Kidney (tissue), 14 donors: ENCODE measurements around the gene MYLK. TPM values are rescaled to one million over a fixed set of nuclear protein-coding genes. Genes with fewer than 3 reads are reported as not detected.
"Not testable (repeated sequence)": the region's sequence is repeated elsewhere in the genome, so short reads cannot be mapped to it uniquely, and the experiment has no call there.

Experiments
- DNase-seq, 5 donors: peaks; one replicate each; pipeline ENCODE4 v3.0.0-alpha.2; 2013 to 2020
- FAIRE-seq: peaks from 2 replicates; lab custom pipeline; 2012; peaks lifted over from hg19 to GRCh38; lab: Jason Lieb, UNC
- H3K27ac ChIP-seq, 2 donors: one replicate each; pipeline ENCODE4 v1.7.0; 2013; ENCODE audit warnings: low read depth in 2 of 2, low read length in 2 of 2, inconsistent platforms in 1 of 2
- H3K27me3 ChIP-seq: one replicate; pipeline ENCODE4 v1.7.1; 2013; ENCODE audit warnings: low read length, inconsistent platforms; ENCODE audit not compliant: control insufficient read depth, insufficient read depth
- H3K36me3 ChIP-seq, 3 donors: one replicate each; pipeline versions ENCODE4 v1.7.0 to v1.7.1; 2013; ENCODE audit warnings: low read length in 3 of 3, control low read depth in 1 of 3, inconsistent platforms in 1 of 3; ENCODE audit not compliant: insufficient read depth in 3 of 3, control insufficient read depth in 2 of 3
- H3K4me1 ChIP-seq, 3 donors: one replicate each; pipeline versions ENCODE4 v1.7.0 to v1.7.1; 2013; ENCODE audit warnings: low read length in 3 of 3, inconsistent platforms in 1 of 3, low read depth in 1 of 3; ENCODE audit not compliant: control insufficient read depth in 2 of 3, insufficient read depth in 2 of 3
- H3K4me3 ChIP-seq, 3 donors: one replicate each; pipeline versions ENCODE4 v1.7.0 to v1.8.1; 2013; ENCODE audit warnings: low read length in 3 of 3, control low read depth in 1 of 3, inconsistent platforms in 1 of 3
- H3K9ac ChIP-seq, 3 donors: one replicate each; pipeline versions ENCODE4 v1.7.0 to v1.7.1; 2013; ENCODE audit warnings: low read length in 3 of 3, control low read depth in 1 of 3, inconsistent platforms in 1 of 3
- H3K9me3 ChIP-seq, 3 donors: one replicate each; pipeline versions ENCODE4 v1.7.0 to v1.7.1; 2013; ENCODE audit warnings: low read length in 3 of 3, control low read depth in 1 of 3, inconsistent platforms in 1 of 3; ENCODE audit not compliant: control insufficient read depth in 2 of 3, insufficient read depth in 1 of 3
- intact Hi-C: fragments of 100-400 bp; cut with DNase I; formaldehyde crosslinking; loops from one replicate; pipeline ENCODE4 v1.11.1; 2022
- polyA plus RNA-seq: library from polyadenylated mRNA; stranded (reverse); fragments of 350-450 nt; fragmentation: Illumina TruSeq; extraction: RNeasy Lipid Tissue Mini Kit (QIAGEN cat#74804); gene quantifications from one replicate; pipeline ENCODE4 v1.2.3, GENCODE V29; 2014; ENCODE audit warnings: low read depth, low replicate concordance; ENCODE audit not compliant: insufficient read depth
- total RNA-seq: library from RNA; stranded (reverse); fragmentation: NEBNext Ultra II Directional; extraction: Animal tissue kit (Norgen Biotek cat#: 25700); gene quantifications from one replicate; pipeline ENCODE4 v1.2.1, GENCODE V29; 2021
- TF ChIP-seq, protein P1 (sequence below): IDR thresholded peaks from 3 replicates; pipeline ENCODE4 v1.5.1; 2012; ENCODE audit warnings: mild to moderate bottlenecking, moderate library complexity, borderline replicate concordance; ENCODE audit not compliant: insufficient read depth; ENCODE audit errors: extremely low read depth
- donor health status: control.
- donor health status: control.
- donor health status: control.
- donor health status: control.
- donor health status: control.
- donor health status: DM: yes; HTN: yes; CAD: no.
- donor health status: Normal renal cell carcinoma (clear cell type).

MYLK gene
- total and polyA plus RNA-seq, 2 donors from 2014 or later: 25.3 to 164 TPM

DNA sequence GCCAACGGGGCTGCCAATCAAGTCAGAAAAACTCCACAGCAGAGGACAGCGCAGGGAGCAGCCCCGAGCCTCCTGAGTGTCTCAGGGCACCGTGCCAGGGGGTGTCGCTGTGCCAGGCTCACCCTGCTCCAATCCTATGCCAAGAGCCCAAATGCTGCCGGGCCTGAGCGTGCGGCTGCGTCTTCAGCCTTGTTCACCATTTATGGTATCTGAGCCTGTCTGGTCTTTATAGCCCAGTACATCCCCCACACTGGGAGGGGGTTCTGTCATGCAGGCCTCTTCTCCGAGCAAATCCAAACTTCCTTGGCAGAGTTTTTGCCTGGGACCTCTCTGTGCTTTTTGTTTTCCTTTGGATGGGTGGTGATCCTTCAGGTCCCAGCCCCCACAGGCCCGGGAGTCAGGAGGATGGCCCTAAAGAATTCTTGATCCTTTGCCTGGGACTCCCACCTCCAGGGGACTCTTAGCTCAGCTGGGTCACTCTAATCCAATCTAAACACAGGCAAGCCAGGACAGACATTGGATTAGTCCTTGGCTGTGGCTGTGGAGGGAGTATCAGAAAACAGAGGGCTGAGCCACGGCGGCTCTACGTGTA, 164.2 kb downstream of the MYLK start:
- Histone ChIP-seq H3K36me3 (peaks cover 0 to 3% (median 0%) of the 10 kb centered on the region in 3 donors), H3K27ac (peak overlapping the region in 1 of 2 donors; percentile 2), H3K9me3 (no peaks in the 10 kb centered on the region), H3K4me3 (no peak overlapping the region), H3K27me3 (no peaks in the 10 kb centered on the region), H3K4me1 (peaks cover 0 to 12% (median 4%) of the 10 kb centered on the region in 3 donors), H3K9ac (no peak overlapping the region)
- intact Hi-C loops: loop anchor here (5.0 kb wide), 1 partner anchor 68 kb away; no protein-coding TSS in a partner anchor
- FAIRE-seq (no peak), DNase-seq (no peak)
- TF ChIP-seq, protein P1, sequence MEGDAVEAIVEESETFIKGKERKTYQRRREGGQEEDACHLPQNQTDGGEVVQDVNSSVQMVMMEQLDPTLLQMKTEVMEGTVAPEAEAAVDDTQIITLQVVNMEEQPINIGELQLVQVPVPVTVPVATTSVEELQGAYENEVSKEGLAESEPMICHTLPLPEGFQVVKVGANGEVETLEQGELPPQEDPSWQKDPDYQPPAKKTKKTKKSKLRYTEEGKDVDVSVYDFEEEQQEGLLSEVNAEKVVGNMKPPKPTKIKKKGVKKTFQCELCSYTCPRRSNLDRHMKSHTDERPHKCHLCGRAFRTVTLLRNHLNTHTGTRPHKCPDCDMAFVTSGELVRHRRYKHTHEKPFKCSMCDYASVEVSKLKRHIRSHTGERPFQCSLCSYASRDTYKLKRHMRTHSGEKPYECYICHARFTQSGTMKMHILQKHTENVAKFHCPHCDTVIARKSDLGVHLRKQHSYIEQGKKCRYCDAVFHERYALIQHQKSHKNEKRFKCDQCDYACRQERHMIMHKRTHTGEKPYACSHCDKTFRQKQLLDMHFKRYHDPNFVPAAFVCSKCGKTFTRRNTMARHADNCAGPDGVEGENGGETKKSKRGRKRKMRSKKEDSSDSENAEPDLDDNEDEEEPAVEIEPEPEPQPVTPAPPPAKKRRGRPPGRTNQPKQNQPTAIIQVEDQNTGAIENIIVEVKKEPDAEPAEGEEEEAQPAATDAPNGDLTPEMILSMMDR: no peak

DNA sequence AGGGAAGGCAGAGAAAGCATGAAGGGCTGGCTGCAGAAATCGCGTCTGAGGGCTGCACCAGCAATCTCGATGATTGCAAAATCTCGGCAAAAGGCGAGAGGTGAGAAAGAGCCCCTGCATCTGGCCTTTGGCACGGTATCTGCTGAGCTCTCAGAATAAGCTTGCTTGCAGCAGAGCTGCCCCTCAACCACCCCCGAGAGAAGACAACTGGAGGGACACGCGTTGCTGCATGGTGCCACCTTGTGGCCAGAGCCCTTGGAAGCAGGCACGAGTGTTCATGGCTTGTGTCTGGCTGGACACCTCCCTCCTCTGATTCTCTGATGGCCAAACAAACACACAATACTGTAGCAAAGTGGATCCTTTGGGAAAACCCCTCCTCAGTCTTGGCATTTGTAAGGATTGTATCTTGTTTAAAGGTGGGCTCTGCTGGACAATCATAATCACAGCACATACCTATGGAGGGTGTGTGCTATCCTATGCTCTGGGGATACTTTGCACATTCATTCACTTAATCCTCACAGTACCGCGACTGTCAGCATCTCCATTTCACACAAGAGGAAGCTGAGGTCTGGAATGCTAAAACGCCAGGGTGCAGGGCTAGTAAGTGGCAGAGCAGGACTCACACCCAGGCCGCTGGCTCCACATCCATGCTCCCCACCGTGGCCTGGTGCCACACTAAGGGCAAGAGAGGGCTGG, 164.9 kb downstream of the MYLK start:
- intact Hi-C loops, H3K9me3 ChIP-seq, FAIRE-seq, H3K36me3 ChIP-seq, H3K9ac ChIP-seq, H3K4me1 ChIP-seq, H3K4me3 ChIP-seq, H3K27me3 ChIP-seq: not testable (repeated sequence)
- H3K27ac ChIP-seq: peak overlapping the region in 1 of 2 donors; percentile 2
- TF ChIP-seq, protein P1: peak; percentile 83
- DNase-seq: peak; percentile 84 to 94 (median 87)

DNA sequence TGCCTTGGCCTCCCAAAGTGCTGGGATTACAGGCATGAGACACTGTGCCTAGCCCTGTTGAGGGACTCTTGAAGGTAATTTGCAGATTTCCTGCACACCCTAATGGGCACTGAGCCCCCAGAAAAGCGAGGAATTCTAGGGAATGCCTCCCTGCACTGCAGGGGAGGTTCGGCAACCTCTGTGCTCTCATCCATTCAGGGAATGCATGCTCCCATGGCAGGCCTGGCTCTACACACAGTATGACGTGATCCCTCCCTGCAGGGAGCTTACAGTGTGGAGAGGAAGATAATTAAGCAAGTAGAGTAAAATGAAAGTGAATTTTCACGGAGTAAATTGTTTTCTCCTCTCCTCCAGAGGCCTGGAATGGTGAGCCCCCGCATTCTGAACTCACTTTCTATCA, 166.0 kb downstream of the MYLK start:
- peaks cover 0 to 3% (median 0%) of the 10 kb centered on the region in 3 donors for H3K36me3 ChIP-seq
- H3K27me3 ChIP-seq: no peaks in the 10 kb centered on the region
- TF ChIP-seq, protein P1: no peak
- peaks cover 0 to 6% (median 0%) of the 10 kb centered on the region in 3 donors for H3K4me1 ChIP-seq
- no peak overlapping the region for H3K27ac ChIP-seq
- FAIRE-seq (no peak), DNase-seq (no peak)
- intact Hi-C loops: no loop called here
- H3K9ac ChIP-seq: no peak overlapping the region
- no peaks in the 10 kb centered on the region for H3K9me3 ChIP-seq
- H3K4me3 ChIP-seq: no peak overlapping the region

- H3K9me3 ChIP-seq, H3K4me1 ChIP-seq, H3K4me3 ChIP-seq, DNase-seq, H3K27me3 ChIP-seq, intact Hi-C loops, FAIRE-seq, H3K9ac ChIP-seq, H3K36me3 ChIP-seq, H3K27ac ChIP-seq: not testable (repeated sequence)
These were observed 166.7 kb downstream of the MYLK start for GRCh38 chr3:123717451-123717850.
